ENCODE results near the gene ANKRD16.
A peak's percentile ranks its signal among the peaks of the same experiment; 100 is the strongest.
"Not testable (repeated sequence)": the region's sequence is repeated elsewhere in the genome, so short reads cannot be mapped to it uniquely, and the experiment has no call there.

The ANKRD16 gene

GRCh38 chr10:5889624-5890451 is at the start of gene ANKRD16, which contains the start of gene FBH1:
Gene ANKRD16 (minus strand): TSS chr10:5889893. CDS start chr10:5889354, 539 bp downstream.
Gene FBH1 (plus strand): TSS chr10:5890243. CDS start chr10:5890346, 103 bp downstream.
- peak; percentile 98 for DNase-seq (ENCODE audit: low spot score)

- no peak for DNase-seq (ENCODE audit: low spot score)
Observed at GRCh38 chr10:5938291-5938690, 48.6 kb upstream of the ANKRD16 start.

- no peak for DNase-seq (ENCODE audit: low spot score)
Observed at GRCh38 chr10:5937016-5937415, 47.3 kb upstream of the ANKRD16 start.

GRCh38 chr10:5935628-5936027 is 45.9 kb upstream of the ANKRD16 start:
- no peak for DNase-seq (ENCODE audit: low spot score)

GRCh38 chr10:5933909-5934546 is 44.3 kb upstream of the ANKRD16 start:
- no peak for DNase-seq (ENCODE audit: low spot score)

- no peak for DNase-seq (ENCODE audit: low spot score)
Observed at GRCh38 chr10:5932345-5932744, 42.7 kb upstream of the ANKRD16 start.

GRCh38 chr10:5930272-5930671 is 40.6 kb upstream of the ANKRD16 start:
- DNase-seq (ENCODE audit: low spot score): no peak

GRCh38 chr10:5929442-5929841 is 39.7 kb upstream of the ANKRD16 start:
- DNase-seq (ENCODE audit: low spot score): no peak

GRCh38 chr10:5927306-5927705 is 37.6 kb upstream of the ANKRD16 start:
- DNase-seq (ENCODE audit: low spot score): no peak

- DNase-seq (ENCODE audit: low spot score): no peak
Observed at GRCh38 chr10:5924889-5925288, 35.2 kb upstream of the ANKRD16 start.

GRCh38 chr10:5921746-5922145 is 32.1 kb upstream of the ANKRD16 start:
- no peak for DNase-seq (ENCODE audit: low spot score)

GRCh38 chr10:5919568-5919967 is 29.9 kb upstream of the ANKRD16 start:
- DNase-seq (ENCODE audit: low spot score): no peak

- DNase-seq (ENCODE audit: low spot score): no peak
Observed at GRCh38 chr10:5918763-5919162, 29.1 kb upstream of the ANKRD16 start.

- DNase-seq (ENCODE audit: low spot score): no peak
Observed at GRCh38 chr10:5917305-5917704, 27.6 kb upstream of the ANKRD16 start.

- no peak for DNase-seq (ENCODE audit: low spot score)
Observed at GRCh38 chr10:5915451-5915850, 25.8 kb upstream of the ANKRD16 start.

- DNase-seq (ENCODE audit: low spot score): no peak
Observed at GRCh38 chr10:5913736-5914135, 24.0 kb upstream of the ANKRD16 start.

GRCh38 chr10:5911670-5912069 is 22.0 kb upstream of the ANKRD16 start:
- DNase-seq (ENCODE audit: low spot score): no peak

GRCh38 chr10:5910323-5911100 is 20.8 kb upstream of the ANKRD16 start:
- DNase-seq (ENCODE audit: low spot score): no peak

GRCh38 chr10:5908676-5909075 is 19.0 kb upstream of the ANKRD16 start:
- DNase-seq (ENCODE audit: low spot score): not testable (repeated sequence)

GRCh38 chr10:5906651-5907050 is 17.0 kb upstream of the ANKRD16 start:
- no peak for DNase-seq (ENCODE audit: low spot score)

GRCh38 chr10:5905854-5906507 is 16.3 kb upstream of the ANKRD16 start:
- DNase-seq (ENCODE audit: low spot score): no peak

- DNase-seq (ENCODE audit: low spot score): no peak
Observed at GRCh38 chr10:5904227-5904626, 14.5 kb upstream of the ANKRD16 start.

Data from germinal center (tissue), 1 donor.